ENCODE results near the gene PLEKHN1. TPM values are rescaled to one million over a fixed set of nuclear protein-coding genes. Genes with fewer than 3 reads are reported as not detected.
"Not testable (repeated sequence)": the region's sequence is repeated elsewhere in the genome, so short reads cannot be mapped to it uniquely, and the experiment has no call there.

The PLEKHN1 gene
- total RNA-seq, 2 donors from 2014 or later = 1.5 to 4.6 TPM

DNA sequence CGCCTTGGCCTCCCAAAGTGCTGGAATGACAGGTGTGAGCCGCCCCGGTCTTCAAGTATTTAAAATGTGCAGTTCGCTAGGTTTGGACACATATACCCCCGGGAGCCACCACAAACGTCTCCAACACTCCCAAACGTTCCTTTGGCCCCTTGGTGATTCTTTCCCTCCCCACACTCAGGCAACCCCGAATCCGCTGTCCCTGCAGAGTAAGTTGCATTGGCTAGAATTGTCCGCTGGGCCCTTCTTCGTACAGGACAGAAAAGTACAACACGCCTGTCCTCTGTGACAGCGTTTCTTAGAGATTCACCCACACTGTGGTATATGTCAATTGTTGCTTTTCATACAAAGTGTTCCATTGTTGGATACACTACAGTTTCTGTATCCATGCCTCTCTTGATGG, 18.8 kb downstream of the PLEKHN1 start:
- H3K9me3 ChIP-seq (ENCODE audit: control insufficient read depth, low read length) = no peaks in the 10 kb centered on the region
- no peaks in the 10 kb centered on the region for H3K4me1 ChIP-seq (ENCODE audit: control insufficient read depth, insufficient read depth, low read length)
- H3K9me3 Mint-ChIP-seq = peaks cover 5% of the 10 kb centered on the region
- H3K4me1 Mint-ChIP-seq = no peaks in the 10 kb centered on the region
- peaks cover 79% of the 10 kb centered on the region for H3K27me3 Mint-ChIP-seq (ENCODE audit: insufficient read depth)
- H3K9ac ChIP-seq (ENCODE audit: extremely low read depth, low read length, poor library complexity, severe bottlenecking) = no peak overlapping the region
- no peak for DNase-seq
- H3K27ac Mint-ChIP-seq = no peak overlapping the region
- H3K27ac ChIP-seq (ENCODE audit: low read depth, low read length) = no peak overlapping the region
- TF ChIP-seq, protein P1, sequence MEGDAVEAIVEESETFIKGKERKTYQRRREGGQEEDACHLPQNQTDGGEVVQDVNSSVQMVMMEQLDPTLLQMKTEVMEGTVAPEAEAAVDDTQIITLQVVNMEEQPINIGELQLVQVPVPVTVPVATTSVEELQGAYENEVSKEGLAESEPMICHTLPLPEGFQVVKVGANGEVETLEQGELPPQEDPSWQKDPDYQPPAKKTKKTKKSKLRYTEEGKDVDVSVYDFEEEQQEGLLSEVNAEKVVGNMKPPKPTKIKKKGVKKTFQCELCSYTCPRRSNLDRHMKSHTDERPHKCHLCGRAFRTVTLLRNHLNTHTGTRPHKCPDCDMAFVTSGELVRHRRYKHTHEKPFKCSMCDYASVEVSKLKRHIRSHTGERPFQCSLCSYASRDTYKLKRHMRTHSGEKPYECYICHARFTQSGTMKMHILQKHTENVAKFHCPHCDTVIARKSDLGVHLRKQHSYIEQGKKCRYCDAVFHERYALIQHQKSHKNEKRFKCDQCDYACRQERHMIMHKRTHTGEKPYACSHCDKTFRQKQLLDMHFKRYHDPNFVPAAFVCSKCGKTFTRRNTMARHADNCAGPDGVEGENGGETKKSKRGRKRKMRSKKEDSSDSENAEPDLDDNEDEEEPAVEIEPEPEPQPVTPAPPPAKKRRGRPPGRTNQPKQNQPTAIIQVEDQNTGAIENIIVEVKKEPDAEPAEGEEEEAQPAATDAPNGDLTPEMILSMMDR (conservative IDR thresholded peaks at IDR 0.05) = no peak
- H3K27me3 ChIP-seq (ENCODE audit: control insufficient read depth, insufficient read depth, low read length, poor library complexity, severe bottlenecking) = peaks cover 66% of the 10 kb centered on the region
- H3K4me3 ChIP-seq (ENCODE audit: low read length) = no peak overlapping the region
- WGBS, 2 experiments (ENCODE audit: insufficient coverage in 1 of 2, insufficient read length in 1 of 2) = 86 to 89% methylated on average over 5 to 13 of the region's 13 CpGs
- no peak overlapping the region for H3K4me3 Mint-ChIP-seq
- H3K36me3 ChIP-seq (ENCODE audit: control insufficient read depth, insufficient read depth, low read length) = no peaks in the 10 kb centered on the region
- H3K36me3 Mint-ChIP-seq (ENCODE audit: low read depth) = no peaks in the 10 kb centered on the region

DNA sequence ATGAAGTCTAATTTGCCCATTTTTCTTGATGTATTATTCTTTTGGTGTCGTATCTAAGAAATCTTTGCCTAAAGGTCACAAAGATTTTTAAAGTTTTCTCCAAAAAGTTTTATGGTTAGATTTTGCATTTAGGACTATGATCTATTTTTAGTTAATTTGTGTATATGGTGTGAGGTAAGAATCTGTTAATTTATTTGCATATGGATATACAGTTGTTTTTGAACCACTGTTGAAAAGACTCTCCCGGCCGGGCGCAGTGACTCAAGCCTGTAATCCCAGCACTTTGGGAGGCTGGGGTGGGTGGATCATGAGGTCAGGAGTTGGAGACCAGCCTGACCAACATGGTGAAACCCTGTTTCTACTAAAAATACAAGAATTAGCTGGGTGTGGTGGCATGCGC, 21.8 kb downstream of the PLEKHN1 start:
- not testable (repeated sequence) for H3K36me3 Mint-ChIP-seq (ENCODE audit: low read depth); H3K4me1 ChIP-seq (ENCODE audit: control insufficient read depth, insufficient read depth, low read length); H3K9ac ChIP-seq (ENCODE audit: extremely low read depth, low read length, poor library complexity, severe bottlenecking); H3K4me3 ChIP-seq (ENCODE audit: low read length); H3K36me3 ChIP-seq (ENCODE audit: control insufficient read depth, insufficient read depth, low read length); H3K4me3 Mint-ChIP-seq; H3K4me1 Mint-ChIP-seq; H3K27ac ChIP-seq (ENCODE audit: low read depth, low read length); H3K27ac Mint-ChIP-seq; DNase-seq
- H3K9me3 Mint-ChIP-seq = peaks cover 24% of the 10 kb centered on the region
- H3K27me3 ChIP-seq (ENCODE audit: control insufficient read depth, insufficient read depth, low read length, poor library complexity, severe bottlenecking) = peaks cover 76% of the 10 kb centered on the region
- 85 to 90% methylated on average over 5 of the region's 5 CpGs for WGBS, 2 experiments (ENCODE audit: insufficient coverage in 1 of 2, insufficient read length in 1 of 2)
- peaks cover 15% of the 10 kb centered on the region for H3K9me3 ChIP-seq (ENCODE audit: control insufficient read depth, low read length)
- peaks cover 91% of the 10 kb centered on the region for H3K27me3 Mint-ChIP-seq (ENCODE audit: insufficient read depth)

DNA sequence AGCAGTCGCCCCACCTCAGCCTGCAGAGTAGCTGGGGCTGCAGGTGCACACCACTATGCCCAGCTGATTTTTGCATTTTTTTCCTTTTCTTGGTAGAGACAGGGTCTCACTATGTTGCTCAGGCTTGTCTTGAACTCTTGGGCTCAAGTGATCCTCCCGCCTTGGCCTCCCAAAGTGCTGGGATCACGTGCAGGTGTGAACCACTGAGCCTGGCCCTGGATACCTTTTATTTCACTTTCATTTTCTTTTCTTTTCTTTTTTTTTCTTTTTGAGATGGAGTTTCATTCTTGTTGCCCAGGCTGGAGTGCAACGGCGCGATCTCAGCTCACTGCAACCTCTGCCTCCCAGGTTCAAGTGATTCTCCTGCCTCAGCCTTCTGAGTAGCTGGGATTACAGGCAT, 25.0 kb downstream of the PLEKHN1 start:
- not testable (repeated sequence) for H3K4me1 ChIP-seq (ENCODE audit: control insufficient read depth, insufficient read depth, low read length); H3K4me3 ChIP-seq (ENCODE audit: low read length); H3K36me3 ChIP-seq (ENCODE audit: control insufficient read depth, insufficient read depth, low read length); H3K9ac ChIP-seq (ENCODE audit: extremely low read depth, low read length, poor library complexity, severe bottlenecking); H3K27ac ChIP-seq (ENCODE audit: low read depth, low read length); H3K36me3 Mint-ChIP-seq (ENCODE audit: low read depth); DNase-seq; H3K4me1 Mint-ChIP-seq; H3K4me3 Mint-ChIP-seq; H3K27ac Mint-ChIP-seq
- Mint-ChIP-seq H3K9me3 (peaks cover 24% of the 10 kb centered on the region), H3K27me3 (ENCODE audit: insufficient read depth) (peaks cover 93% of the 10 kb centered on the region)
- Histone ChIP-seq H3K9me3 (ENCODE audit: control insufficient read depth, low read length) (peaks cover 15% of the 10 kb centered on the region), H3K27me3 (ENCODE audit: control insufficient read depth, insufficient read depth, low read length, poor library complexity, severe bottlenecking) (peaks cover 56% of the 10 kb centered on the region)
- WGBS, 2 experiments (ENCODE audit: insufficient coverage in 1 of 2, insufficient read length in 1 of 2) = 90 to 96% methylated on average over 3 to 6 of the region's 6 CpGs

DNA sequence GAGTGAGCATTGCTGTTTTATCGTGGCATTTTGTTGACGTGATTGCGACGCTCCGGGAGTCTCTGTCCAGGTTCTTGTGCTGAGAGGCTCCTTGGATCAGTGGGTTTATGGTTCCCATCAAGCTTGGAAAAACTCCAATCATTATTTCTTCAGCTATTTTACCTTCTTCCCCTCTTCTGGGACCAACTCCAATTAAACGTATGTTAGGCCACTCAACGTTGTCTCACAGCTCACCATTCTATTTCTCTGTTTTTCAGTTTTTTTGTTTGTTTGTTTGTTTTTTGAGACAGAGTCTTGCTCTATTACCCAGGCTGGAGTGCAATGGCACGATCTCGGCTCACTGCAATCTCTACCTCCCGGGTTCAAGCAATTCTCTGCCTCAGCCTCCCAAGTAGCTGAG, 25.6 kb downstream of the PLEKHN1 start:
- Histone ChIP-seq H3K4me3 (ENCODE audit: low read length) (no peak overlapping the region), H3K9ac (ENCODE audit: extremely low read depth, low read length, poor library complexity, severe bottlenecking) (no peak overlapping the region), H3K36me3 (ENCODE audit: control insufficient read depth, insufficient read depth, low read length) (no peaks in the 10 kb centered on the region), H3K27ac (ENCODE audit: low read depth, low read length) (no peak overlapping the region), H3K4me1 (ENCODE audit: control insufficient read depth, insufficient read depth, low read length) (no peaks in the 10 kb centered on the region), H3K27me3 (ENCODE audit: control insufficient read depth, insufficient read depth, low read length, poor library complexity, severe bottlenecking) (peaks cover 51% of the 10 kb centered on the region), H3K9me3 (ENCODE audit: control insufficient read depth, low read length) (peaks cover 15% of the 10 kb centered on the region)
- no peaks in the 10 kb centered on the region for H3K36me3 Mint-ChIP-seq (ENCODE audit: low read depth)
- H3K27ac Mint-ChIP-seq = no peak overlapping the region
- TF ChIP-seq, protein P1 (conservative IDR thresholded peaks at IDR 0.05) = no peak
- H3K9me3 Mint-ChIP-seq = peaks cover 24% of the 10 kb centered on the region
- peaks cover 3% of the 10 kb centered on the region for H3K4me1 Mint-ChIP-seq
- no peak overlapping the region for H3K4me3 Mint-ChIP-seq
- peaks cover 90% of the 10 kb centered on the region for H3K27me3 Mint-ChIP-seq (ENCODE audit: insufficient read depth)
- WGBS, 2 experiments (ENCODE audit: insufficient coverage in 1 of 2, insufficient read length in 1 of 2) = 94 to 99% methylated on average over 8 to 10 of the region's 10 CpGs
- no peak for DNase-seq
